Measurements from ENCODE around the gene FCAMR.

FCAMR gene

GRCh38 chr1:206909161-206909882 lies 60.9 kb downstream of the FCAMR start:
- DNase-seq (ENCODE audit: low spot score) = no peak

DNA sequence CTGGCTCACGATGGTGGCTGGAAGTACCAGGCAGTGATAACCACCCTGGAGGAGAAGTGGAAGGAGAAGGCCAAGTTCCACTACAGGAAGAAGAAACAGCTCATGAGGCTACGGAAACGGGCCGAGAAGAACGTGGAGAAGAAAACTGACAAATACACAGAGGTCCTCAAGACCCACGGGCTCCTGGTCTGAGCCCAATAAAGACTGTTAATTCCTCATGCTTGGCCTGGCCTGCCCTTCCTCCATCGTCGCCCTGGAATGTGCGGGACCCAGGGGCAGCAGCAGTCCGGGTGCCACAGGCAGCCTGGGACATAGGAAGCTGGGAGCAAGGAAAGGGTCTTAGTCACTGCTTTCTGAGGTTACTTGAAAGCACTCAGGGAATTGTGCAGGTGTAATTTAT lies 62.2 kb downstream of the FCAMR start:
- no peak for DNase-seq (ENCODE audit: low spot score)
